ENCODE results near the gene OR1F1.
A peak's percentile ranks its signal among the peaks of the same experiment; 100 is the strongest.
"Not testable (repeated sequence)": the region's sequence is repeated elsewhere in the genome, so short reads cannot be mapped to it uniquely, and the experiment has no call there.

The OR1F1 gene

GRCh38 chr16:3187798-3188674 lies at the start of gene OR1F1:
Gene OR1F1 (plus strand): TSS chr16:3188204.
- DNase-seq (ENCODE audit: low spot score) = no peak

- DNase-seq (ENCODE audit: low spot score) = no peak
These were observed 49.7 kb upstream of the OR1F1 start for GRCh38 chr16:3138342-3138741.

- no peak for DNase-seq (ENCODE audit: low spot score)
These were observed 49.1 kb upstream of the OR1F1 start for GRCh38 chr16:3138823-3139426.

GRCh38 chr16:3139561-3139960 lies 48.4 kb upstream of the OR1F1 start:
- not testable (repeated sequence) for DNase-seq (ENCODE audit: low spot score)

- no peak for DNase-seq (ENCODE audit: low spot score)
These were observed 47.2 kb upstream of the OR1F1 start for GRCh38 chr16:3140603-3141427.

GRCh38 chr16:3141781-3142311 lies 46.2 kb upstream of the OR1F1 start:
- no peak for DNase-seq (ENCODE audit: low spot score)

GRCh38 chr16:3142327-3142726 lies 45.7 kb upstream of the OR1F1 start:
- no peak for DNase-seq (ENCODE audit: low spot score)

GRCh38 chr16:3142770-3143169 lies 45.2 kb upstream of the OR1F1 start:
- no peak for DNase-seq (ENCODE audit: low spot score)

GRCh38 chr16:3143189-3143588 lies 44.8 kb upstream of the OR1F1 start:
- no peak for DNase-seq (ENCODE audit: low spot score)

GRCh38 chr16:3143598-3144320 lies 44.2 kb upstream of the OR1F1 start:
- DNase-seq (ENCODE audit: low spot score) = no peak

GRCh38 chr16:3144321-3144983 lies 43.6 kb upstream of the OR1F1 start:
- DNase-seq (ENCODE audit: low spot score) = no peak

- no peak for DNase-seq (ENCODE audit: low spot score)
These were observed 42.9 kb upstream of the OR1F1 start for GRCh38 chr16:3145151-3145550.

- DNase-seq (ENCODE audit: low spot score) = no peak
These were observed 42.3 kb upstream of the OR1F1 start for GRCh38 chr16:3145660-3146059.

- DNase-seq (ENCODE audit: low spot score) = no peak
These were observed 40.8 kb upstream of the OR1F1 start for GRCh38 chr16:3147046-3147756.

- DNase-seq (ENCODE audit: low spot score) = no peak
These were observed 40.3 kb upstream of the OR1F1 start for GRCh38 chr16:3147757-3148104.

- no peak for DNase-seq (ENCODE audit: low spot score)
These were observed 39.5 kb upstream of the OR1F1 start for GRCh38 chr16:3148256-3149192.

- DNase-seq (ENCODE audit: low spot score) = no peak
These were observed 38.8 kb upstream of the OR1F1 start for GRCh38 chr16:3149193-3149530.

GRCh38 chr16:3149630-3150345 lies 38.2 kb upstream of the OR1F1 start:
- peak; percentile 73 for DNase-seq (ENCODE audit: low spot score)

All from SW480 (cell line).